ENCODE results near the gene DCDC2. TPM values are rescaled to one million over a fixed set of nuclear protein-coding genes. Genes with fewer than 3 reads are reported as not detected.
"Not testable (repeated sequence)": the region's sequence is repeated elsewhere in the genome, so short reads cannot be mapped to it uniquely, and the experiment has no call there.

The DCDC2 gene
- total RNA-seq, 2 donors from 2014 or later = 0.34 to 2.5 TPM

DNA sequence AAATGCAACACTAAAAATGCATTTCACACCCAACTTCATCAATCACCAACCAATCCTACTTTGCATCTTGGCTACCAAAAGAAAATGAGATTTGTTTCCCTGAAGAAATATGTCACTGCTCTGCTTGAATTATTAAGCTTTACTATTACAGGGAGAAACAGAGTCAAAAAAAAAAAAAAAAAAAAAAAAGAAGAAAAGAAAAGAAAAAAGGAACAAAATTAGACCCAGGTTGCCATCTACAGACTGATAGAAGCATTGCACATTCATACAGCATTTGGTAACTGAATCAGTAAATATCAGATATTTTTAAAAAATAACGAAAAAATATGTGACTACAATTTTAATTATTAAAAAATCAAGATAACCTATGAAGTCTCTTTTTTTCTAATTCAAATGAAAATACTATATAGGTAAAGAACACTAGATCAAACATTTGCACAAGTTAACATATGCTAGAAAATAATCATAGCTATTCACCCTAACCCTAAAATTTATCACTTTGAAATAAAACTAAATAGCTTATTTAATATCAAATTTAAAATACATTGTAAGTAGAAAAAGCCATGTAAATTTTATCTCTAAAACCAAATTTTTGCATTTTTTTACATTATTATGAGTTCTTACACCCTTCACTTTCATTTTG is 83.3 kb downstream of the DCDC2 start:
- TF ChIP-seq, protein P1, sequence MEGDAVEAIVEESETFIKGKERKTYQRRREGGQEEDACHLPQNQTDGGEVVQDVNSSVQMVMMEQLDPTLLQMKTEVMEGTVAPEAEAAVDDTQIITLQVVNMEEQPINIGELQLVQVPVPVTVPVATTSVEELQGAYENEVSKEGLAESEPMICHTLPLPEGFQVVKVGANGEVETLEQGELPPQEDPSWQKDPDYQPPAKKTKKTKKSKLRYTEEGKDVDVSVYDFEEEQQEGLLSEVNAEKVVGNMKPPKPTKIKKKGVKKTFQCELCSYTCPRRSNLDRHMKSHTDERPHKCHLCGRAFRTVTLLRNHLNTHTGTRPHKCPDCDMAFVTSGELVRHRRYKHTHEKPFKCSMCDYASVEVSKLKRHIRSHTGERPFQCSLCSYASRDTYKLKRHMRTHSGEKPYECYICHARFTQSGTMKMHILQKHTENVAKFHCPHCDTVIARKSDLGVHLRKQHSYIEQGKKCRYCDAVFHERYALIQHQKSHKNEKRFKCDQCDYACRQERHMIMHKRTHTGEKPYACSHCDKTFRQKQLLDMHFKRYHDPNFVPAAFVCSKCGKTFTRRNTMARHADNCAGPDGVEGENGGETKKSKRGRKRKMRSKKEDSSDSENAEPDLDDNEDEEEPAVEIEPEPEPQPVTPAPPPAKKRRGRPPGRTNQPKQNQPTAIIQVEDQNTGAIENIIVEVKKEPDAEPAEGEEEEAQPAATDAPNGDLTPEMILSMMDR (IDR thresholded peaks at IDR 0.05) = peak in 2 of 4 experiments; percentile 10 to 18
- no peak for TF ChIP-seq POLR2A (IDR thresholded peaks at IDR 0.05)
- DNase-seq (ENCODE audit: low spot score) = no peak
- 13% methylated on average over 1 of the region's 1 CpG for WGBS
- Histone ChIP-seq H3K27me3 (replicated peaks; ENCODE audit: insufficient read depth) (peaks cover 3% of the 10 kb centered on the region), H3K9me3 (no peaks in the 10 kb centered on the region), H3K4me1 (replicated peaks) (no peaks in the 10 kb centered on the region), H3K27ac (no peak overlapping the region), H3K36me3 (no peaks in the 10 kb centered on the region), H3K4me3 (no peak overlapping the region)
- intact Hi-C loops (cut with DNase I) = no loop called here

DNA sequence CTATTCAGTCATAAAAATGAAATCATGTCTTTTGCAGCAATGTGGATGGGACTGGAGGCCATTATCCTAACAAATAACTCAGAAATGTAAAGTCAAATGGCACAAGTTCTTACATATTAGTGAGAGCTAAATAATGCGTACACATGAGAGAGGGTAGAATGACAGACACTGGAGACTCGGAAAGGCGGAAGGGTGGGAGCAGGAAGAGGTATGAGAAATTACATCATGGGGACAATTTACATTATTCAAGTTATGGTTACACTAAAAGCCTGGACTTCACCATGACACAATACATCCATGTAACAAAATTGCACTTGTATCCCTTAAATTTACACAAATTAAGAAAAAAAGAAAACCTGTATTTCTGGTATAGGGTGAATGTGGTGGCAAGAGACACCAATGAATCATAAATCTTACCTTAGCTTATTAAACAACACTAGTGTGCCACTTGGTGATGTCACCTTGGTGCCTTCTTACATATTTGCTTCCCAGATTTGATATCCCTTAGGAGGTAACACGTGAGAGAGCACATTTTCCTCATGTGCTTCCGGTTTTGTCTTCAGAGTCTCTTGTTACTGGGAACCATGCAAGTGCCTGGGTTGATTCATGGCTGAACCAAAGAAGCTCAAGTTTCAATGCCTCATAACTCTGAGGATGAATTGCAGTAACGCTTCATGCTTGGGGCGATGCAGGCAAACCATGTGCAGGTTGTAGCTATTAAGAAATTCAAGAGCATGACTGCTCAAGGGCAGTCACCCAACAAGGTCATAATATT is 84.6 kb downstream of the DCDC2 start:
- WGBS = 50% methylated on average over 7 of the region's 7 CpGs
- Histone ChIP-seq H3K9me3 (no peaks in the 10 kb centered on the region), H3K4me3 (no peak overlapping the region), H3K4me1 (replicated peaks) (no peaks in the 10 kb centered on the region), H3K36me3 (no peaks in the 10 kb centered on the region), H3K27ac (no peak overlapping the region), H3K27me3 (replicated peaks; ENCODE audit: insufficient read depth) (no peaks in the 10 kb centered on the region)
- intact Hi-C loops (cut with DNase I) = no loop called here
- no peak for DNase-seq (ENCODE audit: low spot score)
- no peak for TF ChIP-seq POLR2AphosphoS5 (IDR thresholded peaks at IDR 0.05)
- TF ChIP-seq, protein P1 (IDR thresholded peaks at IDR 0.05) = no peak
- TF ChIP-seq POLR2A (IDR thresholded peaks at IDR 0.05) = no peak

DNA sequence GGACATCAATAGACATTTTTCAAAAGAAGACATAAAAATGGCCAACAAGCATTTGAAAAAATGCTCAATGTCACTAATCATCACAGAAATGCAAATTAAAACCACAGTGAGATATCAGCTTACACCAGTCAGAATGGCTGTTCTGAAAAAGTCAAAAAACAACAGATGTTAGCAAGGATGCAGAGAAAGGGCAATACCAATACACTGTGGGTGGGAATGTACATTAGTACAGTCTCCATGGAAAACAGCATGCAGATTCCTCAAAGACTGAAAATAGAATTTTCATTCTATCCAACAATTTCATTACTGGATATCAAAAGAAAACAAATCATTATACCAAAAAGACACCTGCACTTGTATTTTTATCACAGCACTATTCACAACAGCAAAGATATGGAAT is 85.3 kb downstream of the DCDC2 start:
- no peak overlapping the region for H3K27ac ChIP-seq
- no peak for TF ChIP-seq POLR2AphosphoS5 (IDR thresholded peaks at IDR 0.05)
- TF ChIP-seq POLR2A (IDR thresholded peaks at IDR 0.05) = no peak
- TF ChIP-seq, protein P1 (IDR thresholded peaks at IDR 0.05) = no peak
- H3K4me3 ChIP-seq = no peak overlapping the region
- intact Hi-C loops (cut with DNase I) = no loop called here
- no peaks in the 10 kb centered on the region for H3K36me3 ChIP-seq
- H3K4me1 ChIP-seq (replicated peaks) = no peaks in the 10 kb centered on the region
- no peak for DNase-seq (ENCODE audit: low spot score)
- no peaks in the 10 kb centered on the region for H3K27me3 ChIP-seq (replicated peaks; ENCODE audit: insufficient read depth)
- H3K9me3 ChIP-seq = no peaks in the 10 kb centered on the region

DNA sequence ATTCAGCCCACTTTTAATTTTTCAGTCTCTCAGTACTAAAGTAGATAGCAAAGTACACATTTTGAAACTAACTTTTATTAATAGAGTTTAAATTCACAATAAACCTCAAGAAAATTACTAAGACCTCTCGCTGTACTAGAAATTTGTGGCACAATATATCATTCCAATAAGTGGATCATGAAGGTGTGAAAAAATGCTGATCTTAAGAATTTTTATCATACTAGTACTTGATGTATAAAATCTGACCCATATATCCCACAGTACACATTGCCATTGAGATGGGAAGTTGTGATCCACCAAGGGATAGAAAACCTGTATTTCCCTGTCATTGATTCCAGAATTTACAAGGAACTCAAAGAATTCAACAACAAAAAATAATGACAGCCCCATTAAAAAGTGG is 85.7 kb downstream of the DCDC2 start:
- Histone ChIP-seq H3K9me3 (no peaks in the 10 kb centered on the region), H3K4me3 (no peak overlapping the region), H3K4me1 (replicated peaks) (no peaks in the 10 kb centered on the region), H3K27me3 (replicated peaks; ENCODE audit: insufficient read depth) (no peaks in the 10 kb centered on the region), H3K36me3 (no peaks in the 10 kb centered on the region), H3K27ac (no peak overlapping the region)
- no peak for DNase-seq (ENCODE audit: low spot score)
- intact Hi-C loops (cut with DNase I) = no loop called here
- TF ChIP-seq POLR2A (IDR thresholded peaks at IDR 0.05) = no peak
- TF ChIP-seq POLR2AphosphoS5 (IDR thresholded peaks at IDR 0.05) = no peak
- TF ChIP-seq, protein P1 (IDR thresholded peaks at IDR 0.05) = no peak
- WGBS = 95% methylated on average over 1 of the region's 1 CpG

DNA sequence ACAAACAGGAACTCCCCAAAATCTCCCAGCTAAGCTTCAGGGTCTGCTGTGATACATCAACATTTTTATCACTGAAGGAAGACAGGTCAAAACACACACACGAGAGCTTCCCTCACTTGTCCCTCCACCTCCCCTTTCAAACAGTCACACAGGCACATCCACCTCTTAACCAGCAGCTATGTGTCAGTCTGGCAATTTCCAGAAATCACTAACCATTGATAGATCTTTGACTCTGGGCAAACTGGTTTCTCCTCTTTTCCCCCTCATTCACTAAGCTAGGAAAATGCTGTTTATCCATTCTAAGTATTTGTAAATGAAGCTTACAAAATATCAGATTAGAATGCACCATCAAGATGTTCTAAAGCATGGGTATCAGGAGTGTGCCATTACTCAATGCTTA is 87.8 kb downstream of the DCDC2 start:
- 70% methylated on average over 1 of the region's 1 CpG for WGBS
- Histone ChIP-seq H3K27ac (no peak overlapping the region), H3K4me3 (no peak overlapping the region), H3K4me1 (replicated peaks) (no peaks in the 10 kb centered on the region), H3K9me3 (no peaks in the 10 kb centered on the region), H3K27me3 (replicated peaks; ENCODE audit: insufficient read depth) (no peaks in the 10 kb centered on the region), H3K36me3 (no peaks in the 10 kb centered on the region)
- TF ChIP-seq POLR2A (IDR thresholded peaks at IDR 0.05) = no peak
- TF ChIP-seq, protein P1 (IDR thresholded peaks at IDR 0.05) = no peak
- TF ChIP-seq POLR2AphosphoS5 (IDR thresholded peaks at IDR 0.05) = no peak
- intact Hi-C loops (cut with DNase I) = no loop called here
- DNase-seq (ENCODE audit: low spot score) = no peak

DNA sequence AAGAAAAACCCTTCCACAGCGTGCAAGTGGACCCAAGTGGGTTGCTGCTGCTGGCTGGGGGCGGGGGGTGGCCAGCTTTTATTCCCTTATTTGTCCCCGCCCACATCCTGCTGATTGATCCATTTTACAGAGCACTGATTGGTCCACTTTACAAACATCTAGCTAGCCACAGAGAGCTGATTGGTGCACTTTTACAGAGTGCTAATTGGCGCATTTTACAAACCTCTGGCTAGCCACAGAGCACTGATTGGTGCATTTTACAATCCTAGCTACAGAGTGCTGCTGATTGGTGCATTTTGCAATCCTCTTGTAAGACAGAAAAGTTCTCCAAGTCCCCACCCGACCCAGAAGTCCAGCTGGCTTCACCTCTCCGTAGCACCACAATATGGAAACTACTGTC is 99.6 kb downstream of the DCDC2 start:
- intact Hi-C loops (cut with DNase I); H3K4me1 ChIP-seq (replicated peaks); H3K36me3 ChIP-seq; DNase-seq (ENCODE audit: low spot score); H3K27me3 ChIP-seq (replicated peaks; ENCODE audit: insufficient read depth); H3K27ac ChIP-seq; H3K4me3 ChIP-seq; H3K9me3 ChIP-seq: not testable (repeated sequence)
- 90% methylated on average over 6 of the region's 6 CpGs for WGBS
